ENCODE measurements around the gene KANSL1L. TPM values are rescaled to one million over a fixed set of nuclear protein-coding genes. Genes with fewer than 3 reads are reported as not detected.
"Not testable (repeated sequence)": the region's sequence is repeated elsewhere in the genome, so short reads cannot be mapped to it uniquely, and the experiment has no call there.

The KANSL1L gene
- total and polyA plus RNA-seq, 2 experiments from 2014 or later: 2.6 to 13.2 TPM

DNA sequence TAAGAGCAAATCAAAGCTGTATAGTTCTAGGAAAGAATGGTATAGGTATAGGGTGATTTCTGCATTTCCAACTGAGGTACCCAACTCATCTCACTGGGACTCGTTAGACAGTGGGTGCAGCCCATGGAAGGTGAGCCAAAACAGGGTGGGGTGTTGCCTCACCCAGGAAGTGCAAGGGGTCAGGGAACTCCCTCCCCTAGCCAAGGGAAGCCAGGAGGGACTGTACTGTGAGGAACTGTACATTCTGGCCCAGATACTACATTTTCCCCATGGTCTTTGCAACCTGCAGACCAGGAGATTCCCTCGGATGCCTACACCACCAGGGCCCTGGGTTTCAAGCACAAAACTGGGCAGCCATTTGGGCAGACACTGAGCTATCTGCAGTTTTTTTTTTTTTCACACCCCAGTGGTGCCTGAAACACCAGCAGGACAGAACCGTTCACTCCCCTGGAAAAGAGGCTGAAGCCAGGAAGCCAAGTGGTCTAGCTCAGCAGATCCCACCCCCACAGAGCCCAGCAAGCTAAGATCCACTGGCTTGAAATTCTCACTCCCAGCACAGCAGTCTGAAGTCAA is 9.9 kb upstream of the KANSL1L start:
- H3K79me2 ChIP-seq (ENCODE audit: insufficient read depth); H3K9me3 ChIP-seq (ENCODE audit: low read depth); H3K4me3 ChIP-seq; H3F3A ChIP-seq (ENCODE audit: insufficient read depth); H3K27me3 ChIP-seq (replicated peaks; ENCODE audit: insufficient read depth); H3K27ac ChIP-seq; DNase-seq; H2AFZ ChIP-seq; H3K9me2 ChIP-seq (ENCODE audit: insufficient read depth); H3K9ac ChIP-seq; H3K4me2 ChIP-seq (ENCODE audit: unreplicated experiment); H3K36me3 ChIP-seq (ENCODE audit: low read depth); H4K20me1 ChIP-seq (ENCODE audit: insufficient read depth); H3K4me1 ChIP-seq (ENCODE audit: insufficient read depth): not testable (repeated sequence)
- in situ Hi-C loops (cut with MboI): loop anchor here (25.0 kb wide), 1 partner anchor 1794 kb away; no protein-coding TSS in a partner anchor
- whole genome bisulfite sequencing, 2 experiments (ENCODE audit: low coverage in 1 of 2, low lambda C conversion rate in 2 of 2, missing lambda C conversion rate in 2 of 2): 56 to 79% methylated on average over 3 of the region's 3 CpGs

DNA sequence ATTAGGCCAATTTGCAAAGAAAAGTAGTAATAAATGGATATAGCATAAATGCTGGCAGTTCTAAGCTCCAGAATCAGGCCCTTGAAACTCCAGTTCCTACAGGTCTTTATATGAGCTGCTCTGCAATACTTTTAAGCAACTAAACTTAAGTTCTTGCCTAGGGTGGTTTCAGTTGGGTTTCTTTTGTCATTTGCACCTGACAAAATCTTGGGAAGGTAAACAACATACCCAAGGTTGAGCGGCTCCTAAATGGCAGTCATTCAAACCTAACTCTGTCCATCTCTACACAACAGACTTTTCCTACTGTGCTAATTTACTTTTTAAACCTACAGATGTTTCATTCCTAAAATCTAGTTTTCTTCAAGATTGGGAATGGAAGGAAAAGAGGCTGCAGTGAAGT is 9.3 kb upstream of the KANSL1L start:
- H3K27me3 ChIP-seq (replicated peaks; ENCODE audit: insufficient read depth): peaks cover 4% of the 10 kb centered on the region; the same call in 1 of the 2 replicates
- H3K4me3 ChIP-seq: no peak overlapping the region
- no peak for TF ChIP-seq EZH2 (IDR thresholded peaks at IDR 0.05; ENCODE audit: insufficient read depth, poor library complexity, severe bottlenecking)
- TF ChIP-seq EZH2phosphoT487 (IDR thresholded peaks at IDR 0.05; ENCODE audit: insufficient read depth, low read depth): no peak
- H2AFZ ChIP-seq: no peak overlapping the region
- H3K9me2 ChIP-seq (ENCODE audit: insufficient read depth): no peaks in the 10 kb centered on the region
- H3K9me3 ChIP-seq (ENCODE audit: low read depth): no peaks in the 10 kb centered on the region
- no peak overlapping the region for H3K27ac ChIP-seq
- no peak overlapping the region for H3K4me2 ChIP-seq (ENCODE audit: unreplicated experiment)
- no peaks in the 10 kb centered on the region for H4K20me1 ChIP-seq (ENCODE audit: insufficient read depth)
- no peak for DNase-seq
- no peaks in the 10 kb centered on the region for H3F3A ChIP-seq (ENCODE audit: insufficient read depth)
- no peaks in the 10 kb centered on the region for H3K4me1 ChIP-seq (ENCODE audit: insufficient read depth)
- no peaks in the 10 kb centered on the region for H3K36me3 ChIP-seq (ENCODE audit: low read depth)
- no peaks in the 10 kb centered on the region for H3K79me2 ChIP-seq (ENCODE audit: insufficient read depth)
- WGBS, 2 experiments (ENCODE audit: low coverage in 1 of 2, low lambda C conversion rate in 2 of 2, missing lambda C conversion rate in 2 of 2): 87 to 91% methylated on average over 1 of the region's 1 CpG
- in situ Hi-C loops (cut with MboI): loop anchor here (25.0 kb wide), 1 partner anchor 1793 kb away; no protein-coding TSS in a partner anchor
- H3K9ac ChIP-seq: no peak overlapping the region

DNA sequence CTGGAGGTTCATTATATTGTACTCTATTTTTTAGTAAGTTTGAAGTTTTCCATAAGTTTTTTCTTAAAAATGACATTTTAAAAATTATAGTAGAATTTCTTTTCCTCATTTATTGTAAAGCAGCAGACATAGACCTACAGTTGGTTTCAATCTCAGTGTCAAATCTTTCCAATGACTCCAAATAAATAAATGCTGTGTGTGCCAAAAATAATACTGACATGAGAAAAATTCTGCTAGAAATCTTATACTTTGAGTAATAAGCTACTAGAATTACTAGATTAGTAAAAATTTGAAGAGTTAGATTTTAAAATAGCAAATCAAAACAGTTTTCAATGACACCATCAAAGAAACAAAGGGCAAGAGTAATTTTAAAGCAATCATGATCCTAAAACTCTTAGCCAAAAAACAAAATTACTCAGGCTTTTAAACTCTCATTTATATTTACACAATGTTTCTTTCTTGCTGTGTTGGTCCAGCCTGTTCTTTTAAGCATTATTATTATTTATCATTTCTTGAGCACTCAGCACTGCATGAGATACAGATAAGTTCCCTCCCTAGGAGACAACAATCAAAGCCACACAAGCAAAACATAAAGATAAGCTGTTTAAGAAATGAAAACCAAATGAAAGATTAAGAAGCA is 8.3 kb upstream of the KANSL1L start:
- no peaks in the 10 kb centered on the region for H3K4me1 ChIP-seq (ENCODE audit: insufficient read depth)
- TF ChIP-seq EZH2phosphoT487 (IDR thresholded peaks at IDR 0.05; ENCODE audit: insufficient read depth, low read depth) (no peak), EZH2 (IDR thresholded peaks at IDR 0.05; ENCODE audit: insufficient read depth, poor library complexity, severe bottlenecking) (no peak)
- H3K9ac ChIP-seq: no peak overlapping the region
- no peaks in the 10 kb centered on the region for H3K9me3 ChIP-seq (ENCODE audit: low read depth)
- no peaks in the 10 kb centered on the region for H4K20me1 ChIP-seq (ENCODE audit: insufficient read depth)
- in situ Hi-C loops (cut with MboI): loop anchor here (25.0 kb wide), 1 partner anchor 1792 kb away; no protein-coding TSS in a partner anchor
- H3K4me2 ChIP-seq (ENCODE audit: unreplicated experiment): no peak overlapping the region
- H3K27ac ChIP-seq: no peak overlapping the region
- no peak overlapping the region for H3K4me3 ChIP-seq
- peaks cover 4% of the 10 kb centered on the region; the same call in 1 of the 2 replicates for H3K27me3 ChIP-seq (replicated peaks; ENCODE audit: insufficient read depth)
- H3K79me2 ChIP-seq (ENCODE audit: insufficient read depth): no peaks in the 10 kb centered on the region
- H2AFZ ChIP-seq: no peak overlapping the region
- DNase-seq: no peak
- no peaks in the 10 kb centered on the region for H3K9me2 ChIP-seq (ENCODE audit: insufficient read depth)
- H3K36me3 ChIP-seq (ENCODE audit: low read depth): no peaks in the 10 kb centered on the region
- no peaks in the 10 kb centered on the region for H3F3A ChIP-seq (ENCODE audit: insufficient read depth)

GRCh38 chr2:210177769-210178168 is 6.6 kb upstream of the KANSL1L start:
- H3K9me2 ChIP-seq (ENCODE audit: insufficient read depth): no peaks in the 10 kb centered on the region
- no peaks in the 10 kb centered on the region for H4K20me1 ChIP-seq (ENCODE audit: insufficient read depth)
- TF ChIP-seq EZH2phosphoT487 (IDR thresholded peaks at IDR 0.05; ENCODE audit: insufficient read depth, low read depth) (no peak), EZH2 (IDR thresholded peaks at IDR 0.05; ENCODE audit: insufficient read depth, poor library complexity, severe bottlenecking) (no peak)
- no peaks in the 10 kb centered on the region for H3K36me3 ChIP-seq (ENCODE audit: low read depth)
- DNase-seq: no peak
- 30 to 42% methylated on average over 1 of the region's 1 CpG for WGBS, 2 experiments (ENCODE audit: low coverage in 1 of 2, low lambda C conversion rate in 2 of 2, missing lambda C conversion rate in 2 of 2)
- no peaks in the 10 kb centered on the region for H3K9me3 ChIP-seq (ENCODE audit: low read depth)
- peaks cover 4% of the 10 kb centered on the region; the same call in 1 of the 2 replicates for H3K27me3 ChIP-seq (replicated peaks; ENCODE audit: insufficient read depth)
- H3K4me3 ChIP-seq: no peak overlapping the region
- in situ Hi-C loops (cut with MboI): loop anchor here (25.0 kb wide), 1 partner anchor 1790 kb away; no protein-coding TSS in a partner anchor
- no peak overlapping the region for H3K4me2 ChIP-seq (ENCODE audit: unreplicated experiment)
- no peak overlapping the region for H3K9ac ChIP-seq
- no peak overlapping the region for H3K27ac ChIP-seq
- no peaks in the 10 kb centered on the region for H3F3A ChIP-seq (ENCODE audit: insufficient read depth)
- H3K4me1 ChIP-seq (ENCODE audit: insufficient read depth): no peaks in the 10 kb centered on the region; the same call in 1 of the 2 replicates
- H3K79me2 ChIP-seq (ENCODE audit: insufficient read depth): no peaks in the 10 kb centered on the region
- H2AFZ ChIP-seq: no peak overlapping the region

DNA sequence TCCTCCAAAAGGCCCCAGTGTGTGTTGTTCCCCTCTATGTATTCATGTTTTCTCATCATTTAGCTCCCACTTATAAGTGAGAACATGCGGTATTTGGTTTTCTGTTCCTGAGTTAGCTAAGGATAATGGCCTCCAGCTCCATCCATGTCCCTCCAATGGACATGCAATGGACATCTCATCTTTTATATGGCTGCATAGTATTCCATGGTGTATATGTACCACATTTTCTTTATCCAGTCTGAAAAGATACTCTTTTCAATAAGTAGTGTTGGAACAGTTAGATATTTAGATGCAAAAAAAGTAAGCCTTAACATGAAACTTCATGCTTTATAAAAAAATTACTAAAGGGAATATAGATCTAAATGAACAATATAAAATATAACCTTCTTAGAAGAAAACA is 5.9 kb upstream of the KANSL1L start:
- in situ Hi-C loops (cut with MboI): loop anchor here (25.0 kb wide), 1 partner anchor 1790 kb away; no protein-coding TSS in a partner anchor

More for the DNA sequence above, 5.9 kb upstream of the KANSL1L start:
- DNase-seq; H4K20me1 ChIP-seq (ENCODE audit: insufficient read depth); H3K9ac ChIP-seq; H3K9me3 ChIP-seq (ENCODE audit: low read depth); H3K27ac ChIP-seq; H3K4me1 ChIP-seq (ENCODE audit: insufficient read depth); H3K4me3 ChIP-seq; H3K9me2 ChIP-seq (ENCODE audit: insufficient read depth); H2AFZ ChIP-seq; H3K27me3 ChIP-seq (replicated peaks; ENCODE audit: insufficient read depth); H3K4me2 ChIP-seq (ENCODE audit: unreplicated experiment); H3K79me2 ChIP-seq (ENCODE audit: insufficient read depth); H3K36me3 ChIP-seq (ENCODE audit: low read depth); H3F3A ChIP-seq (ENCODE audit: insufficient read depth): not testable (repeated sequence)
- 77 to 80% methylated on average over 1 of the region's 1 CpG for WGBS, 2 experiments (ENCODE audit: low coverage in 1 of 2, low lambda C conversion rate in 2 of 2, missing lambda C conversion rate in 2 of 2)

Data from GM23248 (cell line).